Transverse colon (tissue), 4 donors: ENCODE measurements around the gene SMYD3. TPM values are rescaled to one million over a fixed set of nuclear protein-coding genes. Genes with fewer than 3 reads are reported as not detected.

Experiments used
- DNase-seq: peaks from one replicate; pipeline ENCODE4 v3.0.0-alpha.2; 2019
- H3K27ac ChIP-seq, 4 donors: fragments of 200-600 bp; sonication (generic); 2 replicates each; pipeline ENCODE4 v1.5.1; 2016 to 2018; ENCODE audit warnings: inconsistent platforms in 4 of 4
- H3K27me3 ChIP-seq: fragments of 200-600 bp; sonication (generic); 2 replicates; pipeline ENCODE4 v1.5.1; 2017; ENCODE audit warnings: inconsistent platforms
- H3K36me3 ChIP-seq, 4 donors: fragments of 200-600 bp; sonication (generic); 2 replicates each; pipeline ENCODE4 v1.5.1; 2017 to 2019; ENCODE audit warnings: inconsistent platforms in 4 of 4
- H3K4me1 ChIP-seq, 4 donors: fragments of 200-600 bp; sonication (generic); 2 replicates each; pipeline ENCODE4 v1.5.1; 2017 to 2020; ENCODE audit warnings: inconsistent platforms in 4 of 4
- H3K4me3 ChIP-seq, 4 donors: fragments of 200-600 bp; sonication (generic); 1 replicate in 1 of 4; 2 replicates in 3 of 4; pipeline versions ENCODE4 v1.5.1 to v1.6.1; 2017 to 2019; ENCODE audit warnings: inconsistent platforms in 4 of 4
- H3K9me3 ChIP-seq, 2 donors: fragments of 200-600 bp; sonication (generic); 2 replicates each; pipeline ENCODE4 v1.5.1; 2017 to 2019; ENCODE audit warnings: inconsistent platforms in 2 of 2
- CTCF ChIP-seq, 5 experiments: fragments of 200-600 bp in 3 of 5; fragments of 450-650 bp in 2 of 5; sonication (generic) in 3 of 5; IDR thresholded peaks; 1 replicate in 2 of 5; 2 replicates in 3 of 5; pipeline ENCODE4 v1.5.1; 2016 to 2017; ENCODE audit warnings: antibody characterized with exemption in 5 of 5, inconsistent platforms in 3 of 5, mild to moderate bottlenecking in 2 of 5, moderate library complexity in 1 of 5
- EP300 ChIP-seq: sonication (generic); formaldehyde crosslinking; IDR thresholded peaks from one replicate; pipeline ENCODE4 v1.6.1; 2017; ENCODE audit warnings: antibody characterized with exemption, low read depth
- POLR2A ChIP-seq: fragments of 450-650 bp; IDR thresholded peaks from one replicate; pipeline ENCODE4 v1.6.1; 2016; ENCODE audit warnings: antibody characterized with exemption, mild to moderate bottlenecking, moderate library complexity
- POLR2AphosphoS5 ChIP-seq, 3 donors: sonication (generic); formaldehyde crosslinking; IDR thresholded peaks; one replicate each; pipeline ENCODE4 v1.6.1; 2016; ENCODE audit warnings: antibody characterized with exemption in 3 of 3
- WGBS, 2 donors: methylation state at CpG; one replicate each; pipeline ENCODE4 v1.1.5; 2018; ENCODE audit warnings: low coverage in 1 of 2; 5-methylcytosine and 5-hydroxymethylcytosine counted together
- in situ Hi-C, 4 donors: fragments of 200-750 bp; cut with MboI; loops; one replicate each; pipeline versions ENCODE4 v1.15.0 to v1.15.1; 2017; ENCODE audit warnings: low sequenced_read_pairs in 3 of 4, low pct_ligation_motif_present in 1 of 4, low pct_unique_long_range_greater_than_20kb in 1 of 4
- intact Hi-C: fragments of 100-400 bp; cut with DNase I; formaldehyde crosslinking; loops from one replicate; pipeline ENCODE4 v1.15.1; 2023; ENCODE audit warnings: low total_unique reads
- total RNA-seq, 4 donors: library from RNA; depleted of rRNA; stranded (reverse); fragments of >200 nt; gene quantifications; one replicate each; pipeline ENCODE4 v1.1.0, GENCODE V29; 2016

The SMYD3 gene
- total RNA-seq, 4 donors from 2014 or later, result 10.5 to 31.3 (median 25.8) TPM

- H3K27ac ChIP-seq, result no peak overlapping the region
- no peak for TF ChIP-seq CTCF (IDR thresholded peaks at IDR 0.05)
- TF ChIP-seq EP300, result no peak
- no peak for TF ChIP-seq POLR2AphosphoS5 (IDR thresholded peaks at IDR 0.05)
- no peak for TF ChIP-seq POLR2A
- no peaks in the 10 kb centered on the region for H3K4me1 ChIP-seq
- no peaks in the 10 kb centered on the region for H3K9me3 ChIP-seq
- no peaks in the 10 kb centered on the region for H3K36me3 ChIP-seq
- H3K27me3 ChIP-seq, result no peaks in the 10 kb centered on the region
- intact Hi-C loops (no loop called here), in situ Hi-C loops (no loop called here)
- DNase-seq, result no peak
- H3K4me3 ChIP-seq, result no peak overlapping the region
Observed at GRCh38 chr1:246383791-246384190, 123.3 kb downstream of the SMYD3 start.

GRCh38 chr1:246383239-246383589, 123.9 kb downstream of the SMYD3 start:
- TF ChIP-seq POLR2A (no peak), POLR2AphosphoS5 (IDR thresholded peaks at IDR 0.05) (no peak), EP300 (no peak), CTCF (IDR thresholded peaks at IDR 0.05) (no peak)
- intact Hi-C loops, result no loop called here
- DNase-seq, result no peak
- Histone ChIP-seq H3K4me1 (no peaks in the 10 kb centered on the region), H3K4me3 (no peak overlapping the region), H3K27ac (no peak overlapping the region), H3K36me3 (no peaks in the 10 kb centered on the region), H3K27me3 (no peaks in the 10 kb centered on the region), H3K9me3 (no peaks in the 10 kb centered on the region)
- WGBS, 2 donors, result 83 to 85% methylated on average over 1 of the region's 1 CpG
- in situ Hi-C loops, result no loop called here

GRCh38 chr1:246382589-246383238, 124.4 kb downstream of the SMYD3 start:
- H3K27ac ChIP-seq, result no peak overlapping the region
- intact Hi-C loops, result no loop called here
- no peak for TF ChIP-seq CTCF (IDR thresholded peaks at IDR 0.05)
- no peak for TF ChIP-seq POLR2A
- no peak for TF ChIP-seq POLR2AphosphoS5 (IDR thresholded peaks at IDR 0.05)
- TF ChIP-seq EP300, result no peak
- H3K27me3 ChIP-seq, result no peaks in the 10 kb centered on the region
- no peaks in the 10 kb centered on the region for H3K36me3 ChIP-seq
- 91% methylated on average over 3 of the region's 3 CpGs; no CpG with 5 or more reads in 1 of the 2 donors for WGBS, 2 donors
- H3K4me3 ChIP-seq, result no peak overlapping the region
- H3K9me3 ChIP-seq, result no peaks in the 10 kb centered on the region
- DNase-seq, result no peak
- in situ Hi-C loops, result no loop called here
- no peaks in the 10 kb centered on the region for H3K4me1 ChIP-seq

GRCh38 chr1:246381452-246381851, 125.6 kb downstream of the SMYD3 start:
- H3K27me3 ChIP-seq, result no peaks in the 10 kb centered on the region
- no peak overlapping the region for H3K27ac ChIP-seq
- intact Hi-C loops (no loop called here), in situ Hi-C loops (no loop called here)
- H3K36me3 ChIP-seq, result no peaks in the 10 kb centered on the region
- no peak for TF ChIP-seq POLR2AphosphoS5 (IDR thresholded peaks at IDR 0.05)
- no peak for TF ChIP-seq EP300
- TF ChIP-seq POLR2A, result no peak
- no peak for TF ChIP-seq CTCF (IDR thresholded peaks at IDR 0.05)
- H3K4me3 ChIP-seq, result no peak overlapping the region
- DNase-seq, result no peak
- H3K9me3 ChIP-seq, result no peaks in the 10 kb centered on the region
- WGBS, 2 donors, result 96 to 97% methylated on average over 4 to 5 of the region's 5 CpGs
- no peaks in the 10 kb centered on the region for H3K4me1 ChIP-seq
